AG09309 (cell line): ENCODE results near the gene LRPAP1.
"Not testable (repeated sequence)": the region's sequence is repeated elsewhere in the genome, so short reads cannot be mapped to it uniquely, and the experiment has no call there.

Source experiments
- DNase-seq: peaks from one replicate; pipeline ENCODE4 v3.0.0-alpha.2; 2010; ENCODE audit warnings: low read depth
- H3K4me3 ChIP-seq: 2 replicates; pipeline ENCODE4 v1.5.1; 2011; ENCODE audit warnings: mild to moderate bottlenecking, low read depth, low read length, moderate library complexity; ENCODE audit not compliant: control insufficient read depth
- CTCF ChIP-seq: IDR thresholded peaks from 2 replicates; pipeline ENCODE4 v1.5.1; 2011; ENCODE audit warnings: mild to moderate bottlenecking, low read depth, low read length, inconsistent platforms; ENCODE audit not compliant: insufficient read depth, control insufficient read depth; ENCODE audit errors: missing control alignments

The LRPAP1 gene

GRCh38 chr4:3573131-3573530, 40.9 kb upstream of the LRPAP1 start:
- DNase-seq: no peak
- no peak overlapping the region for H3K4me3 ChIP-seq
- TF ChIP-seq CTCF: no peak

- no peak overlapping the region for H3K4me3 ChIP-seq
- DNase-seq: no peak
- TF ChIP-seq CTCF: peak; percentile 6
Measured at GRCh38 chr4:3572363-3572762, 40.1 kb upstream of the LRPAP1 start.

- no peak for TF ChIP-seq CTCF
- DNase-seq: no peak
- H3K4me3 ChIP-seq: no peak overlapping the region
Measured at GRCh38 chr4:3571921-3572320, 39.7 kb upstream of the LRPAP1 start.

GRCh38 chr4:3570923-3571322, 38.7 kb upstream of the LRPAP1 start:
- H3K4me3 ChIP-seq, DNase-seq: not testable (repeated sequence)

- DNase-seq, H3K4me3 ChIP-seq: not testable (repeated sequence)
Measured at GRCh38 chr4:3569611-3570010, 37.4 kb upstream of the LRPAP1 start.

GRCh38 chr4:3566701-3567100, 34.5 kb upstream of the LRPAP1 start:
- not testable (repeated sequence) for DNase-seq, H3K4me3 ChIP-seq

GRCh38 chr4:3566301-3566700, 34.1 kb upstream of the LRPAP1 start:
- not testable (repeated sequence) for DNase-seq, H3K4me3 ChIP-seq

- H3K4me3 ChIP-seq, DNase-seq: not testable (repeated sequence)
Measured at GRCh38 chr4:3564948-3565347, 32.7 kb upstream of the LRPAP1 start.

- H3K4me3 ChIP-seq: no peak overlapping the region
- no peak for DNase-seq
- TF ChIP-seq CTCF: no peak
Measured at GRCh38 chr4:3563403-3563802, 31.2 kb upstream of the LRPAP1 start.

GRCh38 chr4:3562127-3562526, 29.9 kb upstream of the LRPAP1 start:
- DNase-seq, H3K4me3 ChIP-seq: not testable (repeated sequence)

GRCh38 chr4:3560465-3560864, 28.2 kb upstream of the LRPAP1 start:
- not testable (repeated sequence) for DNase-seq, H3K4me3 ChIP-seq

- H3K4me3 ChIP-seq, DNase-seq: not testable (repeated sequence)
Measured at GRCh38 chr4:3559381-3560290, 27.4 kb upstream of the LRPAP1 start.

GRCh38 chr4:3558514-3558836, 26.3 kb upstream of the LRPAP1 start:
- not testable (repeated sequence) for DNase-seq, H3K4me3 ChIP-seq

GRCh38 chr4:3557676-3558513, 25.7 kb upstream of the LRPAP1 start:
- not testable (repeated sequence) for H3K4me3 ChIP-seq, DNase-seq
